DMS114 treated with DMSO at 0.1 percent for 48 hours (cell line): ENCODE measurements around the gene PLAAT4.

Experiments
- DNase-seq: peaks from one replicate; lab custom pipeline; 2025; ENCODE audit not compliant: unreplicated experiment; lab: John Stamatoyannopoulos, UW

Gene PLAAT4

GRCh38 chr11:63536669-63537292, at the start of gene PLAAT4:
Gene PLAAT4, plus strand, starts transcription at chr11:63536808. Its CDS starts 61 bp downstream, at chr11:63536869.
- no peak for DNase-seq

- DNase-seq, result no peak
Measured at GRCh38 chr11:63488789-63489188, 47.8 kb upstream of the PLAAT4 start.

- DNase-seq, result no peak
Measured at GRCh38 chr11:63489879-63490278, 46.7 kb upstream of the PLAAT4 start.

GRCh38 chr11:63490551-63491239, 45.9 kb upstream of the PLAAT4 start, which contains the start of gene PLAAT5:
Gene PLAAT5, minus strand, starts transcription at chr11:63491167. Its CDS starts 133 bp downstream, at chr11:63491034.
- no peak for DNase-seq

- peak; percentile 11 for DNase-seq
Measured at GRCh38 chr11:63491240-63491587, 45.4 kb upstream of the PLAAT4 start.

GRCh38 chr11:63491636-63492372, 44.8 kb upstream of the PLAAT4 start:
- DNase-seq, result no peak

- no peak for DNase-seq
Measured at GRCh38 chr11:63492441-63492840, 44.2 kb upstream of the PLAAT4 start.

- DNase-seq, result no peak
Measured at GRCh38 chr11:63493127-63493526, 43.5 kb upstream of the PLAAT4 start.

- no peak for DNase-seq
Measured at GRCh38 chr11:63494975-63495374, 41.6 kb upstream of the PLAAT4 start.

GRCh38 chr11:63499874-63500273, 36.7 kb upstream of the PLAAT4 start:
- DNase-seq, result no peak

- no peak for DNase-seq
Measured at GRCh38 chr11:63501236-63501635, 35.4 kb upstream of the PLAAT4 start.

GRCh38 chr11:63502252-63502820, 34.3 kb upstream of the PLAAT4 start:
- DNase-seq, result no peak

- no peak for DNase-seq
Measured at GRCh38 chr11:63503492-63503891, 33.1 kb upstream of the PLAAT4 start.

- DNase-seq, result no peak
Measured at GRCh38 chr11:63504054-63504453, 32.6 kb upstream of the PLAAT4 start.

- DNase-seq, result no peak
Measured at GRCh38 chr11:63504933-63505586, 31.5 kb upstream of the PLAAT4 start.

GRCh38 chr11:63505857-63506528, 30.6 kb upstream of the PLAAT4 start, which contains the start of gene LGALS12:
Gene LGALS12, plus strand, starts transcription at chr11:63506084. Its CDS starts 375 bp downstream, at chr11:63506459.
- no peak for DNase-seq

GRCh38 chr11:63506876-63507275, 29.7 kb upstream of the PLAAT4 start:
- no peak for DNase-seq

- no peak for DNase-seq
Measured at GRCh38 chr11:63507511-63507910, 29.1 kb upstream of the PLAAT4 start.

- peak; percentile 8 for DNase-seq
Measured at GRCh38 chr11:63508009-63508408, 28.6 kb upstream of the PLAAT4 start.

GRCh38 chr11:63508745-63509144, 27.9 kb upstream of the PLAAT4 start:
- DNase-seq, result no peak
